ENCODE results near the gene CELF2.

DNA sequence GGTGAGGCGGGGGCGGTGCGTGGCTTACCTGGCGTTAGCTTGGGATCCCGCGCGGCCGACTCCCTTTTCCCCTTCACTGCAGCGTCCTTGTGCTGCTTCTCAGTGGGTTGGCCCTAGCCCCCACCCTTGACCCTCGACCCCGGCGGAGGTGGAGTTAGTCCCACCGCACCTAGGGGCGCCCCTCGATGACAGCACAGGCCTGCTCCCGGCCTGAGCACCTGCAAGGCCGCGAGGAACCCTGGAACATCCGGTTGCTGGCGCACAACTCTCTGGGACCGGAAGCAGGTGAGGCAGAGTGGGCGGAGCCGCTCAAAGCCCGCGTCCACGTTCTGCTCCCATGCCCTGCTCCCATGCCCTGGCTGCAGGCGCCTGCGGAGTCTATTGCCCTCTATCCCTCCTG is 326.9 kb downstream of the CELF2 start:
- TF ChIP-seq, protein P1, sequence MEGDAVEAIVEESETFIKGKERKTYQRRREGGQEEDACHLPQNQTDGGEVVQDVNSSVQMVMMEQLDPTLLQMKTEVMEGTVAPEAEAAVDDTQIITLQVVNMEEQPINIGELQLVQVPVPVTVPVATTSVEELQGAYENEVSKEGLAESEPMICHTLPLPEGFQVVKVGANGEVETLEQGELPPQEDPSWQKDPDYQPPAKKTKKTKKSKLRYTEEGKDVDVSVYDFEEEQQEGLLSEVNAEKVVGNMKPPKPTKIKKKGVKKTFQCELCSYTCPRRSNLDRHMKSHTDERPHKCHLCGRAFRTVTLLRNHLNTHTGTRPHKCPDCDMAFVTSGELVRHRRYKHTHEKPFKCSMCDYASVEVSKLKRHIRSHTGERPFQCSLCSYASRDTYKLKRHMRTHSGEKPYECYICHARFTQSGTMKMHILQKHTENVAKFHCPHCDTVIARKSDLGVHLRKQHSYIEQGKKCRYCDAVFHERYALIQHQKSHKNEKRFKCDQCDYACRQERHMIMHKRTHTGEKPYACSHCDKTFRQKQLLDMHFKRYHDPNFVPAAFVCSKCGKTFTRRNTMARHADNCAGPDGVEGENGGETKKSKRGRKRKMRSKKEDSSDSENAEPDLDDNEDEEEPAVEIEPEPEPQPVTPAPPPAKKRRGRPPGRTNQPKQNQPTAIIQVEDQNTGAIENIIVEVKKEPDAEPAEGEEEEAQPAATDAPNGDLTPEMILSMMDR (IDR thresholded peaks at IDR 0.05): no peak
- no peak for TF ChIP-seq POLR2AphosphoS5 (IDR thresholded peaks at IDR 0.05; ENCODE audit: insufficient read depth in 1 of 2, low read depth in 1 of 2)

All from vagina (tissue), 2 donors.